Keratinocyte (primary cell): ENCODE measurements around the gene SERPIND1.

Experiments
- CTCF ChIP-seq, 3 experiments: IDR thresholded peaks in 1 of 3; conservative IDR thresholded peaks in 1 of 3; optimal IDR thresholded peaks in 1 of 3; 2 replicates in 2 of 3; 3 replicates in 1 of 3; pipeline versions ENCODE3 to v1.5.1; 2011; ENCODE audit warnings: low read length in 3 of 3, mild to moderate bottlenecking in 3 of 3, moderate library complexity in 2 of 3, control low read depth in 1 of 3, inconsistent platforms in 1 of 3; ENCODE audit not compliant: insufficient read depth in 2 of 3; ENCODE audit errors: extremely low read depth in 1 of 3
- EZH2 ChIP-seq: IDR thresholded peaks from one replicate; pipeline ENCODE4 v1.6.1; 2012; ENCODE audit warnings: inconsistent platforms, mild to moderate bottlenecking, low read length, moderate library complexity

GRCh38 chr22:20802922-20803553 is 29.1 kb downstream of the SERPIND1 start:
- TF ChIP-seq CTCF (optimal IDR thresholded peaks at IDR 0.05 in 1 of 3, IDR thresholded peaks at IDR 0.05 in 1 of 3, conservative IDR thresholded peaks at IDR 0.05 in 1 of 3; ENCODE audit: extremely low read depth in 1 of 3, insufficient read depth in 2 of 3, low read length in 3 of 3) (no peak), EZH2 (no peak)
